ENCODE measurements around the gene VTI1A.
A peak's percentile ranks its signal among the peaks of the same experiment; 100 is the strongest.
"Not testable (repeated sequence)": the region's sequence is repeated elsewhere in the genome, so short reads cannot be mapped to it uniquely, and the experiment has no call there.

VTI1A gene

DNA sequence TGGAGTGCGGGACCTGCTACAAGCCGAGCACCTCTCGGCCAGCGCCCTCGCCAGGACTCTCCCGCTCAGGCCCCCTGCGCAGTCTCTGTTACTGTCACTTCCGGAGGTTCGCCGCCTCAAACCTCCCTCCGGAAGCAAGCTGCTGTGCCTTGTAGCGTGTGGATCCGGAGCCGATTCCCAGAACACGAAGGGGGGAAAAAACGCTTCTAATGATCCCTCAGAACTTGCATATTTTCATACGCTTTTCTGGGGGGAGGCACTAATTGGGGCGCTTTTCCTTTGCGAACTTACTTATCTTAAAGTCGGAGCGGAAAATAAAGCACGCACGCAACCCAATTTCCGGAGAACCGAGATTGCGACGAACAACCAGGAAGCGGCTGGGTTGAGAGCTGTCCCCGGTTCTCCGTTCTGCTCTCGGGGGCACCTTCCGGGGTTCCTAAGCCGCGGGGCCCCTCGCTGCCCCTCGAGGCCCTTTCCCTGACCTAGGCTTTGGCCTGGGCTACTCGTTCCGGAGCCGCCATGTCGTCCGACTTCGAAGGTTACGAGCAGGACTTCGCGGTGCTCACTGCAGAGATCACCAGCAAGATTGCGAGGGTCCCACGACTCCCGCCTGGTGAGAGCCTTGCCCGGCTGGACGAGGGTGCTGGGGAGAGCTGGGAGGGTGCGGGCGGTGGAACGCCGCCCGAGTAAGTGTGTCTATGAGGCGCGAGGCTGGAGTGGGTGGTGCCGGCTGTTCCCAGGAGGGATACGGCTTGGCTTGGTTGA lies at the start of gene VTI1A, which contains the start of gene ZDHHC6:
Gene VTI1A, plus strand, starts transcription at position 361 of the 765 bp plus-strand sequence. Its CDS starts 159 bp downstream, at position 520.
Gene ZDHHC6, minus strand, starts transcription at position 60 of the 765 bp plus-strand sequence. CDS start 1,478 bp downstream, outside the sequence.
- TF ChIP-seq, protein P1, sequence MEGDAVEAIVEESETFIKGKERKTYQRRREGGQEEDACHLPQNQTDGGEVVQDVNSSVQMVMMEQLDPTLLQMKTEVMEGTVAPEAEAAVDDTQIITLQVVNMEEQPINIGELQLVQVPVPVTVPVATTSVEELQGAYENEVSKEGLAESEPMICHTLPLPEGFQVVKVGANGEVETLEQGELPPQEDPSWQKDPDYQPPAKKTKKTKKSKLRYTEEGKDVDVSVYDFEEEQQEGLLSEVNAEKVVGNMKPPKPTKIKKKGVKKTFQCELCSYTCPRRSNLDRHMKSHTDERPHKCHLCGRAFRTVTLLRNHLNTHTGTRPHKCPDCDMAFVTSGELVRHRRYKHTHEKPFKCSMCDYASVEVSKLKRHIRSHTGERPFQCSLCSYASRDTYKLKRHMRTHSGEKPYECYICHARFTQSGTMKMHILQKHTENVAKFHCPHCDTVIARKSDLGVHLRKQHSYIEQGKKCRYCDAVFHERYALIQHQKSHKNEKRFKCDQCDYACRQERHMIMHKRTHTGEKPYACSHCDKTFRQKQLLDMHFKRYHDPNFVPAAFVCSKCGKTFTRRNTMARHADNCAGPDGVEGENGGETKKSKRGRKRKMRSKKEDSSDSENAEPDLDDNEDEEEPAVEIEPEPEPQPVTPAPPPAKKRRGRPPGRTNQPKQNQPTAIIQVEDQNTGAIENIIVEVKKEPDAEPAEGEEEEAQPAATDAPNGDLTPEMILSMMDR (conservative IDR thresholded peaks at IDR 0.05; ENCODE audit: low read length): peak; percentile 37
- H3K4me3 ChIP-seq (ENCODE audit: low read length): peak within 1 kb of the TSS; percentile 94
- DNase-seq (ENCODE audit: low read depth): peak; percentile 80

DNA sequence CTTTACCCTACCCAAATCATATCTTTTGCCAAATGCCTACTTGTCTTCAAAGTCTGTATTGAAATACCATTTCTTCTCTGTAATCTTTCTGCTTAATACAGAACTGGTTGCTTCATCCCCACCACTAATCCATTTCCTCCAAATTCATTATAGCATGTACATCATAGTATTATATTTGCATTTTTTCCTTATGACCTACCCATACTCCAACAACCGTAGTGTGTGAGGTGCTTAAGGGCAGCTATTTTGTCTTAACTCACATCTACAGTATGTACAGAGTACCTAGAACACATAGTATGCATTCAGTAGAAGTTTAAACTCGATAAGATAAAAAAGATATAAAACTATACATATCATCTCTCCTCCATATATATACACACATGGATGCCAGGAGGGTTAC lies 49.4 kb upstream of the VTI1A start:
- no peak overlapping the region for H3K4me3 ChIP-seq (ENCODE audit: low read length)
- no peak for DNase-seq (ENCODE audit: low read depth)
- TF ChIP-seq, protein P1 (conservative IDR thresholded peaks at IDR 0.05; ENCODE audit: low read length): no peak

DNA sequence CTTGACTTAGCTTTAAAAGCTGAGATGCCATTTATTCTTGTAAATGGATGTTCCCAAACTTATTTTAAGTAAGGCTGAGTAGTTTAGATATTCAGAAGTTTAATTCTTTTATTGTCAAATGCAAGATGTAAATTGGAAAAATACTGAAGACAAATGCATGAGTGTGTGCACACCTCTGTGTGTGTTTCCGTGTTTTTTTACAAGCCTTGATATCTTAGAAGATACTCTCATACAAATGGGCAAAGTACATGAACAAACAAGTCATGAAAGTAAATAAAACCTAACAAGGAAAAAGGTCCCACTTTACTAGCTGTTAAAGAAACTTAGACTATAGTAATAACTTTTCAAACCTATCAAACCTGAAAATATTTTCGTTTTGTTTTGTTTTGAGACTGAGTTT lies 44.1 kb upstream of the VTI1A start:
- no peak overlapping the region for H3K4me3 ChIP-seq (ENCODE audit: low read length)
- DNase-seq (ENCODE audit: low read depth): no peak
- TF ChIP-seq, protein P1 (conservative IDR thresholded peaks at IDR 0.05; ENCODE audit: low read length): no peak

DNA sequence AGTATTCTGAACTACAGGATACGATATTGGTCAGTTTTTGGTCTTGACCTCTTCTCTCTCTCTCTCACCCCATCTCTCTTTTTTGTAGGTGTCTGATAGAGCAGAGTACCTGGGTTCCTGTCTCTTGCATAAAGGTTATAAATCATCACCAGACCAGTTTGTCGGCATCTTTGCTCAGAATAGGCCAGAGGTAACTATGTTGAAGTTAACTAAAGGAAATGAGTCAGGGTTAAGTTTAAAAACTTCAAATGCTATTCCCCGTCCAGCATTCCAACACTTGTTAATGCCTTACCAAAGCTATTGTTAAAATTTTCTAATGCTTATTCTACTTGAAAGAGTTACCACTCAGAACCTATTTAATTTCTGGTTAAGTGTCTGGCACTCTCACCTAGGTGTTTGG lies 42.4 kb upstream of the VTI1A start:
- no peak overlapping the region for H3K4me3 ChIP-seq (ENCODE audit: low read length)
- DNase-seq (ENCODE audit: low read depth): no peak
- TF ChIP-seq, protein P1 (conservative IDR thresholded peaks at IDR 0.05; ENCODE audit: low read length): no peak

DNA sequence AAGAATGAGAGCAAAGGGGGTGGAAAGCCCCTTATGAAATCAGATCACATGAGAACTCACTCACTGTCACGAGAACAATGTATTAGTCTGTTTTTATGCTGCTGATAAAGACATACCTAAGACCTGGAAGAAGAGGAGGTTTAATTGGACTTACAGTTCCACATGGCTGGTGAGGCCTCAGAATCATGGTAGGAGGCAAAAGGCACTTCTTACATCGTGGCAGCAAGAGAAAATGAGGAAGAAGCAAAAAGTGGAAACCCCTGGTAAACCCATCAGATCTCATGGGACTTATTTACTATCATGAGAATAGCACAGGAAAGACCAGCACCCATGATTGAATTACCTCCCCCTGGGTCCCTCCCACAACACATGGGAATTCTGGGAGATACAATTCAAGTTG lies 40.2 kb upstream of the VTI1A start:
- not testable (repeated sequence) for DNase-seq (ENCODE audit: low read depth); H3K4me3 ChIP-seq (ENCODE audit: low read length)

DNA sequence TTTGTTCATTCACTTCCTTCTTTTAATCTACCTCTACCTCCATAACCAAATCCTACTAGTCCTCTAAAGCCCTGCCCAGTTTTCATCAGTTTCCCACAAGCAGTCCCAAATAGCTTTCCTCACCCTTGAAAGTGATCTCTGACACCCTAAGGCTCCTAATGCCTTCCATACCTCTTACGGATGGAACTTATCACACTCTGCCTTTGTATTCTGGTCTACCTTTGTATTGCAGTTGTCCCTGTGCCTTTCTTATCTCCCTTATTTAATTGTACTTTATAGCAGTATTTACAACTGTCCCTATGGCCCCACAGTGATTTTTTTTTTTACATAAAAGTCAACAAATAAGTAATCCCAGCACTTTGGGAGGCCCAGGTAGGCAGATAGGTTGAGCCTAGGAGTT lies 39.3 kb upstream of the VTI1A start:
- H3K4me3 ChIP-seq (ENCODE audit: low read length): no peak overlapping the region
- no peak for DNase-seq (ENCODE audit: low read depth)
- TF ChIP-seq, protein P1 (conservative IDR thresholded peaks at IDR 0.05; ENCODE audit: low read length): no peak

DNA sequence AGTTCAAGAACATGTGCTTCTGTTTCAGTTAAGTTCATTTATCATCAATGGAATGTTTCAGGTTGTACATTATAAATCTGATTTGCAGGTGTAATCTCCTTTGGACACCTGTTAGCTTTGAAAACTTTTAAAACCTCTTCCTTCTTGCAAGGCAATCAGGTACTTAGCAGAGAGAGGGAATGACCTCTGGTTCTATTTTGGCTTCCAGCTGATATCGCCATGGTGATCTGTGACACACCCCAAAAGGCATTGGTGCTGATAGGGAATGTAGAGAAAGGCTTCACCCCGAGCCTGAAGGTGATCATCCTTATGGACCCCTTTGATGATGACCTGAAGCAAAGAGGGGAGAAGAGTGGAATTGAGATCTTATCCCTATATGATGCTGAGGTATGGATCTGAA lies 37.7 kb upstream of the VTI1A start:
- TF ChIP-seq, protein P1 (conservative IDR thresholded peaks at IDR 0.05; ENCODE audit: low read length): no peak
- no peak for DNase-seq (ENCODE audit: low read depth)
- H3K4me3 ChIP-seq (ENCODE audit: low read length): no peak overlapping the region

All from AG10803 (cell line).